ENCODE measurements around the gene ALPG. TPM values are rescaled to one million over a fixed set of nuclear protein-coding genes. Genes with fewer than 3 reads are reported as not detected.
"Not testable (repeated sequence)": the region's sequence is repeated elsewhere in the genome, so short reads cannot be mapped to it uniquely, and the experiment has no call there.

Gene ALPG
- polyA plus RNA-seq, 1 donor (not counting 4 experiments of a cell fraction or from before 2014, with no cell fraction given), result not detected

DNA sequence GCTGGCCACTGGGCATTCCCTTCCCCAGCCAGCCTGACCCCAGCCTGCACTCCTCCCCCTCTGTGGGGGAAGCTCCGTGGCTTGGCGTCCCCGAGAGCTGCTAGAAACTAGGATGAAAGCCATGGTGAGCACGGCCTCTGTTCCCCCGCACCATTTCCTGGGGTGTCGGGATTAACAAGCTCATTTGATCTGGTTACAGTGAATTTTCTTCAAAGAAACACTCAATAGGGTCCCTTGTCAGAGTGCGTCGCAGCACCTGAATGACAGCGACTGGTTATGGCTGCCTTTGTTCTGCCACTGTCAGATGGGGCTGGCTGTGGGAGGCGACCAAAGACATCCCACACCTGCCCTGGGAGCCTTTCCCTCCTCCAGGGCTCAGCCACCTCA is 41.7 kb downstream of the ALPG start:
- no peak for FAIRE-seq

DNA sequence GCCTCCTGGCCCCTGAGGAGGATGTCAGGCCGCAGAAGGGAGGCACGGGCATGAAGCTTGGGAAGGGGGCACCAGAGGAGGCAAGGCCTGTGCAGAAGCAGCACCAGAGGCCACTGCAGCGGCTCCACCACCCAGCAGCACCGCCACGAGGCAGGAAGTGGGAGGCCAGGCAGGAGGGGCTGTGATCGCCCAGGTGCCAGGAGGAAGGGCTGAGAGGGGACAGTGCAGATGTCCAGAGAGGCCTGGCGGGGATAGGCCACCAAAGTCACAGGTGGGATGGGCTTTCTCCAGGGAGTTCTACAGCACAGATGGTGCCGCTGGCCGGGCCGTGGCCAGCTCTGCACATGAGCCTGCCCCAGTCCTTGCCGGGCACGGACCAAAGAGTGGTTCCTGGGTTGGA is 43.3 kb downstream of the ALPG start:
- Histone ChIP-seq H3K27me3 (ENCODE audit: control insufficient read depth, extremely low read depth, insufficient read depth, low read length) (no peaks in the 10 kb centered on the region), H3K4me3 (ENCODE audit: control insufficient read depth in 2 of 3, extremely low read depth in 1 of 3, insufficient read depth in 2 of 3, low read depth in 1 of 3, low read length in 3 of 3) (no peak overlapping the region), H3K9me1 (ENCODE audit: control insufficient read depth, extremely low read depth, insufficient read depth, low read length) (no peaks in the 10 kb centered on the region), H3K9ac (ENCODE audit: control insufficient read depth, extremely low read depth, insufficient read depth, low read length) (no peak overlapping the region), H3K36me3 (ENCODE audit: control insufficient read depth in 2 of 2, extremely low read depth in 1 of 2, insufficient read depth in 2 of 2, low read length in 2 of 2) (no peaks in the 10 kb centered on the region), H3K79me2 (ENCODE audit: control insufficient read depth, insufficient read depth, low read length) (no peaks in the 10 kb centered on the region), H3K4me2 (ENCODE audit: control insufficient read depth, extremely low read depth, insufficient read depth, low read depth, low read length) (no peak overlapping the region), H3K9me3 (ENCODE audit: control insufficient read depth, low read depth, low read length) (no peaks in the 10 kb centered on the region), H2AFZ (ENCODE audit: control insufficient read depth, low read length) (no peak overlapping the region), H4K20me1 (ENCODE audit: control insufficient read depth, extremely low read depth, insufficient read depth, low read length) (no peaks in the 10 kb centered on the region), H3K4me1 (ENCODE audit: control insufficient read depth, extremely low read depth, insufficient read depth, low read length) (no peaks in the 10 kb centered on the region), H3K27ac (ENCODE audit: control insufficient read depth, insufficient read depth, low read length) (no peak overlapping the region)
- dilution Hi-C loops (cut with MboI; ENCODE audit: extremely low pct_ligation_motif_present, low sequenced_read_pairs), result loop anchor here (25.0 kb wide), 1 partner anchor 563 kb away; no protein-coding TSS in a partner anchor
- FAIRE-seq (no peak), DNase-seq (ENCODE audit: low read depth, low spot score) (no peak)
- TF ChIP-seq, protein P1, sequence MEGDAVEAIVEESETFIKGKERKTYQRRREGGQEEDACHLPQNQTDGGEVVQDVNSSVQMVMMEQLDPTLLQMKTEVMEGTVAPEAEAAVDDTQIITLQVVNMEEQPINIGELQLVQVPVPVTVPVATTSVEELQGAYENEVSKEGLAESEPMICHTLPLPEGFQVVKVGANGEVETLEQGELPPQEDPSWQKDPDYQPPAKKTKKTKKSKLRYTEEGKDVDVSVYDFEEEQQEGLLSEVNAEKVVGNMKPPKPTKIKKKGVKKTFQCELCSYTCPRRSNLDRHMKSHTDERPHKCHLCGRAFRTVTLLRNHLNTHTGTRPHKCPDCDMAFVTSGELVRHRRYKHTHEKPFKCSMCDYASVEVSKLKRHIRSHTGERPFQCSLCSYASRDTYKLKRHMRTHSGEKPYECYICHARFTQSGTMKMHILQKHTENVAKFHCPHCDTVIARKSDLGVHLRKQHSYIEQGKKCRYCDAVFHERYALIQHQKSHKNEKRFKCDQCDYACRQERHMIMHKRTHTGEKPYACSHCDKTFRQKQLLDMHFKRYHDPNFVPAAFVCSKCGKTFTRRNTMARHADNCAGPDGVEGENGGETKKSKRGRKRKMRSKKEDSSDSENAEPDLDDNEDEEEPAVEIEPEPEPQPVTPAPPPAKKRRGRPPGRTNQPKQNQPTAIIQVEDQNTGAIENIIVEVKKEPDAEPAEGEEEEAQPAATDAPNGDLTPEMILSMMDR (optimal IDR thresholded peaks at IDR 0.05 in 1 of 3, IDR thresholded peaks at IDR 0.05 in 1 of 3, conservative IDR thresholded peaks at IDR 0.05 in 1 of 3; ENCODE audit: extremely low read depth in 1 of 3, insufficient read depth in 2 of 3, low read length in 3 of 3), result no peak
- TF ChIP-seq EZH2 (IDR thresholded peaks at IDR 0.05; ENCODE audit: low read length), result no peak

More for the DNA sequence above, 41.7 kb downstream of the ALPG start:
- no peaks in the 10 kb centered on the region for H3K9me1 ChIP-seq (ENCODE audit: control insufficient read depth, extremely low read depth, insufficient read depth, low read length)
- DNase-seq (ENCODE audit: low read depth, low spot score), result no peak
- no peaks in the 10 kb centered on the region for H3K27me3 ChIP-seq (ENCODE audit: control insufficient read depth, extremely low read depth, insufficient read depth, low read length)
- H3K4me1 ChIP-seq (ENCODE audit: control insufficient read depth, extremely low read depth, insufficient read depth, low read length), result no peaks in the 10 kb centered on the region
- H3K27ac ChIP-seq (ENCODE audit: control insufficient read depth, insufficient read depth, low read length), result no peak overlapping the region
- no peak for TF ChIP-seq EZH2 (IDR thresholded peaks at IDR 0.05; ENCODE audit: low read length)
- TF ChIP-seq, protein P1 (optimal IDR thresholded peaks at IDR 0.05 in 1 of 3, IDR thresholded peaks at IDR 0.05 in 1 of 3, conservative IDR thresholded peaks at IDR 0.05 in 1 of 3; ENCODE audit: extremely low read depth in 1 of 3, insufficient read depth in 2 of 3, low read length in 3 of 3), result no peak
- dilution Hi-C loops (cut with MboI; ENCODE audit: extremely low pct_ligation_motif_present, low sequenced_read_pairs), result loop anchor here (25.0 kb wide), 1 partner anchor 561 kb away; no protein-coding TSS in a partner anchor
- no peaks in the 10 kb centered on the region for H4K20me1 ChIP-seq (ENCODE audit: control insufficient read depth, extremely low read depth, insufficient read depth, low read length)
- no peak overlapping the region for H3K4me2 ChIP-seq (ENCODE audit: control insufficient read depth, extremely low read depth, insufficient read depth, low read depth, low read length)
- no peak overlapping the region for H3K4me3 ChIP-seq (ENCODE audit: control insufficient read depth in 2 of 3, extremely low read depth in 1 of 3, insufficient read depth in 2 of 3, low read depth in 1 of 3, low read length in 3 of 3)
- H3K36me3 ChIP-seq (ENCODE audit: control insufficient read depth in 2 of 2, extremely low read depth in 1 of 2, insufficient read depth in 2 of 2, low read length in 2 of 2), result no peaks in the 10 kb centered on the region
- no peaks in the 10 kb centered on the region for H3K79me2 ChIP-seq (ENCODE audit: control insufficient read depth, insufficient read depth, low read length)
- H2AFZ ChIP-seq (ENCODE audit: control insufficient read depth, low read length), result no peak overlapping the region
- H3K9me3 ChIP-seq (ENCODE audit: control insufficient read depth, low read depth, low read length), result no peaks in the 10 kb centered on the region
- H3K9ac ChIP-seq (ENCODE audit: control insufficient read depth, extremely low read depth, insufficient read depth, low read length), result no peak overlapping the region

DNA sequence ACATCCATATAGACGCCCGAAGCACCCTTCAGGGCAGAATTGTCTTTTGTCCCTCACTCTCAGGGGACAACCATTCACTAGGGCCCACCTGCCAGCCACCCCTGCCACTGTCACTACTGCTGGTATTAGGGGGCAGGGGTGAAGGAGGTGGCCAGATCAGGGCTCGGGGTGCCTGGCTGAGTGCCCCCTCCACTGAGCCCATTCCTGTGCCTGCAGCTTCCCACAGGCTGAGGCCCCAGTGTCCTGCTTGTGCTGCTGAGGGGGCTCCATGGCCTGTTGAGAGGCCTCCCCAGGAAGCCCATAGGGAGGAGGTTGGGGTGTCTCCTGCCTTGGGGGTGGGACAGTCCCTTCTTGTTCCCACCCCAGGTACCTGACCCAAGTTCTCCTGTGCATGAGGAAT is 45.0 kb downstream of the ALPG start:
- dilution Hi-C loops (cut with MboI; ENCODE audit: extremely low pct_ligation_motif_present, low sequenced_read_pairs); H3K4me2 ChIP-seq (ENCODE audit: control insufficient read depth, extremely low read depth, insufficient read depth, low read depth, low read length); FAIRE-seq; H3K79me2 ChIP-seq (ENCODE audit: control insufficient read depth, insufficient read depth, low read length); H3K27ac ChIP-seq (ENCODE audit: control insufficient read depth, insufficient read depth, low read length); DNase-seq (ENCODE audit: low read depth, low spot score); H3K9ac ChIP-seq (ENCODE audit: control insufficient read depth, extremely low read depth, insufficient read depth, low read length); H3K9me1 ChIP-seq (ENCODE audit: control insufficient read depth, extremely low read depth, insufficient read depth, low read length); H3K4me3 ChIP-seq (ENCODE audit: control insufficient read depth in 2 of 3, extremely low read depth in 1 of 3, insufficient read depth in 2 of 3, low read depth in 1 of 3, low read length in 3 of 3); H3K27me3 ChIP-seq (ENCODE audit: control insufficient read depth, extremely low read depth, insufficient read depth, low read length); H3K36me3 ChIP-seq (ENCODE audit: control insufficient read depth in 2 of 2, extremely low read depth in 1 of 2, insufficient read depth in 2 of 2, low read length in 2 of 2); H4K20me1 ChIP-seq (ENCODE audit: control insufficient read depth, extremely low read depth, insufficient read depth, low read length); H3K9me3 ChIP-seq (ENCODE audit: control insufficient read depth, low read depth, low read length); H2AFZ ChIP-seq (ENCODE audit: control insufficient read depth, low read length); H3K4me1 ChIP-seq (ENCODE audit: control insufficient read depth, extremely low read depth, insufficient read depth, low read length): not testable (repeated sequence)
